ENCODE results near the gene FIGLA.

- TF ChIP-seq CTCF (IDR thresholded peaks at IDR 0.05): no peak
- TF ChIP-seq E2F1 (CRISPR knock-in tag; IDR thresholded peaks at IDR 0.05): no peak
- TF ChIP-seq, protein P1, sequence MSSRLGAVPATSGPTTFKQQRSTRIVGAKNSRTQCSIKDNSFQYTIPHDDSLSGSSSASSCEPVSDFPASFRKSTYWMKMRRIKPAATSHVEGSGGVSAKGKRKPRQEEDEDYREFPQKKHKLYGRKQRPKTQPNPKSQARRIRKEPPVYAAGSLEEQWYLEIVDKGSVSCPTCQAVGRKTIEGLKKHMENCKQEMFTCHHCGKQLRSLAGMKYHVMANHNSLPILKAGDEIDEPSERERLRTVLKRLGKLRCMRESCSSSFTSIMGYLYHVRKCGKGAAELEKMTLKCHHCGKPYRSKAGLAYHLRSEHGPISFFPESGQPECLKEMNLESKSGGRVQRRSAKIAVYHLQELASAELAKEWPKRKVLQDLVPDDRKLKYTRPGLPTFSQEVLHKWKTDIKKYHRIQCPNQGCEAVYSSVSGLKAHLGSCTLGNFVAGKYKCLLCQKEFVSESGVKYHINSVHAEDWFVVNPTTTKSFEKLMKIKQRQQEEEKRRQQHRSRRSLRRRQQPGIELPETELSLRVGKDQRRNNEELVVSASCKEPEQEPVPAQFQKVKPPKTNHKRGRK (CRISPR knock-in tag; IDR thresholded peaks at IDR 0.05; ENCODE audit: borderline replicate concordance): no peak
- no peak for TF ChIP-seq JUN (CRISPR knock-in tag; IDR thresholded peaks at IDR 0.05)
- TF ChIP-seq, protein P2, sequence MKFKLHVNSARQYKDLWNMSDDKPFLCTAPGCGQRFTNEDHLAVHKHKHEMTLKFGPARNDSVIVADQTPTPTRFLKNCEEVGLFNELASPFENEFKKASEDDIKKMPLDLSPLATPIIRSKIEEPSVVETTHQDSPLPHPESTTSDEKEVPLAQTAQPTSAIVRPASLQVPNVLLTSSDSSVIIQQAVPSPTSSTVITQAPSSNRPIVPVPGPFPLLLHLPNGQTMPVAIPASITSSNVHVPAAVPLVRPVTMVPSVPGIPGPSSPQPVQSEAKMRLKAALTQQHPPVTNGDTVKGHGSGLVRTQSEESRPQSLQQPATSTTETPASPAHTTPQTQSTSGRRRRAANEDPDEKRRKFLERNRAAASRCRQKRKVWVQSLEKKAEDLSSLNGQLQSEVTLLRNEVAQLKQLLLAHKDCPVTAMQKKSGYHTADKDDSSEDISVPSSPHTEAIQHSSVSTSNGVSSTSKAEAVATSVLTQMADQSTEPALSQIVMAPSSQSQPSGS (CRISPR knock-in tag; IDR thresholded peaks at IDR 0.05; ENCODE audit: borderline replicate concordance, low read depth): no peak
- TF ChIP-seq, protein P3, sequence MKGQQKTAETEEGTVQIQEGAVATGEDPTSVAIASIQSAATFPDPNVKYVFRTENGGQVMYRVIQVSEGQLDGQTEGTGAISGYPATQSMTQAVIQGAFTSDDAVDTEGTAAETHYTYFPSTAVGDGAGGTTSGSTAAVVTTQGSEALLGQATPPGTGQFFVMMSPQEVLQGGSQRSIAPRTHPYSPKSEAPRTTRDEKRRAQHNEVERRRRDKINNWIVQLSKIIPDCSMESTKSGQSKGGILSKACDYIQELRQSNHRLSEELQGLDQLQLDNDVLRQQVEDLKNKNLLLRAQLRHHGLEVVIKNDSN (CRISPR knock-in tag; IDR thresholded peaks at IDR 0.05): no peak
- TF ChIP-seq, protein P4, sequence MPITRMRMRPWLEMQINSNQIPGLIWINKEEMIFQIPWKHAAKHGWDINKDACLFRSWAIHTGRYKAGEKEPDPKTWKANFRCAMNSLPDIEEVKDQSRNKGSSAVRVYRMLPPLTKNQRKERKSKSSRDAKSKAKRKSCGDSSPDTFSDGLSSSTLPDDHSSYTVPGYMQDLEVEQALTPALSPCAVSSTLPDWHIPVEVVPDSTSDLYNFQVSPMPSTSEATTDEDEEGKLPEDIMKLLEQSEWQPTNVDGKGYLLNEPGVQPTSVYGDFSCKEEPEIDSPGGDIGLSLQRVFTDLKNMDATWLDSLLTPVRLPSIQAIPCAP (CRISPR knock-in tag; IDR thresholded peaks at IDR 0.05): no peak
- TF ChIP-seq FOXK1 (CRISPR knock-in tag; IDR thresholded peaks at IDR 0.05): no peak
- TF ChIP-seq IRF2 (CRISPR knock-in tag; IDR thresholded peaks at IDR 0.05; ENCODE audit: borderline replicate concordance, low read depth): no peak
- no peak for TF ChIP-seq FOXJ3 (CRISPR knock-in tag; IDR thresholded peaks at IDR 0.05; ENCODE audit: borderline replicate concordance)
- no peak for TF ChIP-seq RELA (CRISPR knock-in tag; IDR thresholded peaks at IDR 0.05; ENCODE audit: borderline replicate concordance)
- TF ChIP-seq, protein P5, sequence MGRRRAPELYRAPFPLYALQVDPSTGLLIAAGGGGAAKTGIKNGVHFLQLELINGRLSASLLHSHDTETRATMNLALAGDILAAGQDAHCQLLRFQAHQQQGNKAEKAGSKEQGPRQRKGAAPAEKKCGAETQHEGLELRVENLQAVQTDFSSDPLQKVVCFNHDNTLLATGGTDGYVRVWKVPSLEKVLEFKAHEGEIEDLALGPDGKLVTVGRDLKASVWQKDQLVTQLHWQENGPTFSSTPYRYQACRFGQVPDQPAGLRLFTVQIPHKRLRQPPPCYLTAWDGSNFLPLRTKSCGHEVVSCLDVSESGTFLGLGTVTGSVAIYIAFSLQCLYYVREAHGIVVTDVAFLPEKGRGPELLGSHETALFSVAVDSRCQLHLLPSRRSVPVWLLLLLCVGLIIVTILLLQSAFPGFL (CRISPR knock-in tag; IDR thresholded peaks at IDR 0.05; ENCODE audit: borderline replicate concordance): no peak
Observed at GRCh38 chr2:70772486-70773155, 17.8 kb downstream of the FIGLA start.

Data from WTC11 (cell line).